Skin epidermis (tissue), 12 donors: ENCODE measurements around the gene NGB.
"Not testable (repeated sequence)": the region's sequence is repeated elsewhere in the genome, so short reads cannot be mapped to it uniquely, and the experiment has no call there.

Experiments used
- H3K27ac ChIP-seq, 21 experiments: fragments of 200-600 bp; sonication (generic) in 11 of 21; one replicate each; pipeline ENCODE4 v1.5.0; 2020; ENCODE audit warnings: mild to moderate bottlenecking in 3 of 21, inconsistent platforms in 2 of 21, moderate library complexity in 2 of 21
- H3K4me3 ChIP-seq, 7 experiments: fragments of 200-600 bp; sonication (generic) in 2 of 7; one replicate each; pipeline ENCODE4 v1.5.0; 2020; ENCODE audit warnings: inconsistent platforms in 2 of 7, mild to moderate bottlenecking in 2 of 7, moderate library complexity in 1 of 7

The NGB gene

DNA sequence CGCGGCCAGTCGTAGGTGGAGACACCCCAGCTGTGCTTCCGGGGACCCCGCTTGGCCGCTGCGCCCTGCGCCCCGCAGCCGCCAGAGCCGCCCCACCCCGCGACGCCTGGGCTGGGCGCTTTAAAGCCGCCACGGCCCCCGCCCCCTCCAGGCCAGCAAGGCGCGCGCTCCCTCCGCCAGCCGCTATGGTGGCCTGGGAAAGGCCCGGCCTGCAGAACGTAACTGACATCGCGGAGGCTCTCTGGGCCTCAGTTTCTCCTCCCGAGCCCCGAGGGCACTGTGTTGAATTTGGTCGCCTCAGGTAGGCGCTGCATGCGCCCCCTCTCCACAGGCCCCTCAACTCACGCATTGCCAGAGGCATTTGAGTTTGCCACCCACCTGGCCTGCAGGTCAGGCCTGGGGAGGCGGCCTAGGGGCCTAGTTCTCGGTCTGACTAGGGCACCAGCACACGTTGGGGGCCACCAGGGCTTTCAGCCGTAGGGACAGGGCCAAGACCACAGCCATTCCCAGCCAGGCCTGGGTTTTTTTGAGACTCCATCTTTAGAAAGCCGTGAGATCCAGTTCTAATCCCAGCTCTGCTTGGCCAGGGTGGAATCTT is at the start of gene NGB:
NGB (minus strand) TSS at position 94 of the 598 bp plus-strand sequence. CDS start 269 bp downstream, outside the sequence.
- peak within 1 kb of the TSS in 2 of 7 experiments; percentile 19 to 21 for H3K4me3 ChIP-seq
- H3K27ac ChIP-seq = no peak within 1 kb of the TSS

DNA sequence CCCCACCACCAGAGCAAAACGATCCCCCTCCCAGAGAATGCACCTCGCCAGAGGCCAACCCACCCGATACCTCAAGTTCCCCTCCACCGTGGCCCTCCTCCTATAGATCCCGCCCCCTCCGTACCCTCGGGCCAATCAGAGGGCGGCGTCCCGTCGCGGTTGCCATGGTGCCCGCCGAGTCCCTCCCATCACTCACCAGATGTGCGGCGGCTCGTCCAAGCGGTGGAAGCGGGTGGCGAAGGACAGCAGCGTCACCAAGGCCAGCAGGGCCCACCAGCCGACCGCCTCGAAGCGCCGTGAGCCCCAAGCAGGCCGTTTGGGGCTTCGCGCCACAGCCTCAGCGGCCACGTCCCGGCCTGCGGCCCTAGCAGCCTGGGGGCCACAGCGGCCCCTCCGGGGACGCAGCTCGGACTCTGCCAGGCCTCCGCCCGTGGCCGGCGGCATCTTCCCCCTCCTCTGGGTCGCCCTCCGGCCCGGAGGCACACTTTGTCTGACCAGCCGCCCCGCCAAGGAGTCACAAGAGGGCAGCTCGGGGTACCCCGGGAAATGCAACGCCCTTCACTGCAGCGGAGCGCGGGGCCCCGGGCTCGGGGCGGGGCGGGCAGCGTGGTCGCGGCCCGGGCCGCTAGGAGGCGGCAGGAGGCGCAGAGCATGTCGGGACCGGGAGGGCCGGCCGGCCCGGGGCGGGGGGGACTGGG is 49.4 kb upstream of the NGB start, which contains the start of gene POMT2:
POMT2 (minus strand) TSS at position 646 of the 698 bp plus-strand sequence; CDS start at position 444, 202 bp downstream.
- Histone ChIP-seq H3K4me3 (peak within 1 kb of the TSS; percentile 86 to 100 (median 92)), H3K27ac (peak within 1 kb of the TSS; percentile 85 to 99 (median 96))

- H3K27ac ChIP-seq = peak overlapping the region in 5 of 21 experiments; percentile 3 to 97 (median 92)
Measured at GRCh38 chr14:77319422-77319821, 48.4 kb upstream of the NGB start.

DNA sequence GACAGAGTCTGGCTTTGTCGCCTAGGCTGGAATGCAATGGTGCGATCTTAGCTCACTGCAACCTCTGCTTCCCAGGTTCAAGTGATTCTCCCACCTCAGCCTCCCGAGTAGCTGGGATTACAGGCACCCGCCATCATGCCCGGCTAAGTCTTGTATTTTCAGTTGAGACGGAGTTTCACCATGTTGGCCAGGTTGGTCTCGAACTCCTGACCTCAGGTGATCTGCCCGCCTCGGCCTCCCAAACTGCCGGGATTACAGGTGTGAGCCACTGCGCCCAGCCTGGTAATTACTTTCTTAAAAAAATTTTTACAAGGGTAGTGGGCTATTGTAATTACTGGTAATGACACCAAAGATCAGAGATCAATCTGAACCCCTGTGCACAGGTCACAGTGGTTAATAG is 47.8 kb upstream of the NGB start:
- not testable (repeated sequence) for H3K4me3 ChIP-seq, H3K27ac ChIP-seq

More at GRCh38 chr14:77319422-77319821, 48.4 kb upstream of the NGB start:
- H3K4me3 ChIP-seq = no peak overlapping the region

DNA sequence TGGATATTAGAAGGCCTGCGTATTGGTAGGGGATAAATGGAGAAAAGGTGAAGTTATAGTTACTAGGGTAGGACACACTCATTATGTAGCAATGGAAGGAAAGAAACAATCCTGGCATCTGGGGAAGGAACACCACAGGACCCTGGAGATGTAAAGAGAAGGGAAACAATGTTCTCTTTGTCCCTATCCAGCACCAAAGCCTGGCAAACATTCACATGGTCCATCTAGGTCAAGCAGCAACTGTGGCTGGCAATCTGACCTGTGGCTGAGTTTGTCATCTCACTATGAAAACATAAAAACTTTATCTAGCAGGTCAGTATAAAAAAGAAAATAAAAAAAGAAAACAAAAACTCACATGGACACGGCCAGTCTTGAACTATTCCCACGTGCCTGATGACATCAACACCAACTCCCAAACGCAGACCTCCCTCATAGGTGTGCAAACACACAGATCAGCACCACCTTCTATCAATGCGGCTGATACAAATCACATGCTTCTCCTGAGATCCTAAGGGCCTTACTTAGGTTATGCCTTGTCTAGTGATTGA is 47.1 kb upstream of the NGB start:
- no peak overlapping the region for H3K4me3 ChIP-seq
- peak overlapping the region in 1 of 21 experiments; percentile 55 for H3K27ac ChIP-seq

GRCh38 chr14:77316872-77317301 is 45.9 kb upstream of the NGB start:
- Histone ChIP-seq H3K4me3 (no peak overlapping the region), H3K27ac (peak overlapping the region in 4 of 21 experiments; percentile 16 to 56 (median 38))

DNA sequence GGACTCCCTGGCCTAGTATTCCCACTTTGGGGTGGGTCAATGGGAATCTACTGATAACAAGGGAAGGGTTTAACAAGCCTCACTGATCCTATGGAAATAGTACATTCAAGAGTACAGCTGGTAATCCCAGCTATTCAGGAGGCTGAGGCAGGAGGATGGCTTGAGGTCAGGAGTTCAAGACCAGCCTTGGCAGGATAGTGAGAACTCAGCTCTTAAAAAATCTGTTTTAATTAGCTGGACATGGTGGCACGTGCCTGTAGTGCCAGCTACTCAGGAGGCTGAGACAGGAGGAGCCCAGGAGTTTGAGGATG is 45.1 kb upstream of the NGB start:
- Histone ChIP-seq H3K4me3 (no peak overlapping the region), H3K27ac (peak overlapping the region in 5 of 21 experiments; percentile 1 to 63 (median 55))

DNA sequence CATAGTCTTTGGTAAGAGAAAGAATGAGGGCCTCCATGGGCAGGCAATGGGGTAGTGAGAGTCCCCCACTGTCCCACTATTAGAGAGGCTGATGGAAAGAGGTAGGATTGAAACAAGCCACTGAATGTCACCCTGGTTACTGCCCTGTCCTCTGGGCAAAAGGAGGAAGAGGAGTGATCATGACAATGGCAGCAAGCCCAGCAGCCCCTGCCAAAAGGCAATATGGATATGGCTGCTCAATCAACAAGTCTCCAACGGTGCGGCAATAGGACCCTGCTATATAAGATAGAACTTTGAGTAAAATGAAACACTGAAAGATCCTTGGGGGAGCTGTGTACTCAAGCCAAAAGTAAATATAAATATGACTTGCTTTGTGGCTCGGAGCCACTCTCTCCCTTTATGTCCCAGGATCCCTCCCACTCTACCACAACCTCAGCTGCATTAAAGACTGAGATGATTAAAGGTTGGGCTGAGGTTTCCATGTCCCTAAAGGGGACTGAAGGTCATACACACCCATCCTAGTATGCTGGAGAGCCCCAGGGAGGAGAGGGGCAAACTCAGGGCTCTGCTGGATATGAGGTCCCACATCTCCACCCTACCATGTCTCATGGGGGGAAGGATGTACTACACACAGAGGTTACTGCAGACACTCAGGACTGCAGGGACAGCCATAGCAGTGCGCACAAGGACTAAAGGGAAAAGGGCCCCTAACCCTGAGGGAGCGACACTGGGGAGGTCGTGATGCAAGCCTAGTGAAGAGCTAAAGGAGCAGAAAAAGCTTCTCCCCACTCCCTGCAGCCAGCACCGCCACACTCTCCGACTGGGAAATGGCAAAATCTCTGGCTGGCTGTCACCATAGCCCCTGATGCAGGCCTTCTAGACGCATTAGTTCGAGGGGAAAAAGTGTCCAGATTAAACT is 43.8 kb upstream of the NGB start:
- no peak overlapping the region for H3K4me3 ChIP-seq
- H3K27ac ChIP-seq = peak overlapping the region in 15 of 21 experiments; percentile 18 to 80 (median 60)

DNA sequence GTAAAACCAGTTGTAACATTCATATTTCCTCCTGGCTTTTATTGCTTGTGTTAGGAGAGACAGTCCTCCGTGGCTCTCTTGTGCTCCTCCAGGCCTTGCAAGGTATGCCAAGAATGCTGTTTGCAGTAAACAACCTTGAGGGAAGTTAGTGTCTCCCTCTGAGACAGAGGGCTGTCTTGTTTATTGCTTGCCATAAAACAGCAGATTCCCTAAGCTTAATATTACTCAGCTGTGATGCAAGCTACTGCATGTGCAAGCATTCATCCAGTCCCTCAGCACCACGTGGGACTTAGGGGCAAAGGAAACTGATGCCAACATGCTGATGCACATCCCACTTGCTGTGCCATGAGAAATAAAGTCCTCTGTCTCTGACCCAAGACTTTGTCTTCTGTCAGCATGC is 43.0 kb upstream of the NGB start:
- Histone ChIP-seq H3K4me3 (no peak overlapping the region), H3K27ac (peak overlapping the region in 17 of 21 experiments; percentile 21 to 80 (median 60))

GRCh38 chr14:77313371-77313770 is 42.4 kb upstream of the NGB start:
- no peak overlapping the region for H3K4me3 ChIP-seq
- H3K27ac ChIP-seq = peak overlapping the region in 18 of 21 experiments; percentile 21 to 80 (median 60)

- peak overlapping the region in 1 of 21 experiments; percentile 8 for H3K27ac ChIP-seq
- no peak overlapping the region for H3K4me3 ChIP-seq
Measured at GRCh38 chr14:77311217-77311616, 40.2 kb upstream of the NGB start.

DNA sequence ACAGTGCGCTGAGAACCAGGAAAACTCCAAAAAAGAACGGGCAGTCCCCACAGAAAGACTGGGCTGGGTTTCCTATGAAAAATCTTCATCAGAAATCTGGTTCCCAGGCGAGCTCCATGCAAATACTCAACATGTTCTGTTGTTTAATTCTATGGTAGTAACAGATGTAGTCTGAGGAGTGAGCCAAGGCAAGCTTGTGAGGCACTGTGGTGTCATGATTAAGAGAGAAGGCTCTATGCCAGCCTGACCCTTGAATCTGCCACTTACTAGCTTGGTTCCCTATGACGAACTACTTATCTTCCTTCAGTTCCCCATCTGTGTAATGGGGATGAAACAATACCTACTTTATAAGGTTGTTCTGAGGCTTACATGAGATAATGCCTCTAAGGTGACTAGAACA is 39.0 kb upstream of the NGB start:
- Histone ChIP-seq H3K4me3 (no peak overlapping the region), H3K27ac (no peak overlapping the region)

- no peak overlapping the region for H3K27ac ChIP-seq
- no peak overlapping the region for H3K4me3 ChIP-seq
Measured at GRCh38 chr14:77309131-77309530, 38.1 kb upstream of the NGB start.

- peak overlapping the region in 16 of 21 experiments; percentile 12 to 72 (median 44) for H3K27ac ChIP-seq
- H3K4me3 ChIP-seq = no peak overlapping the region
Measured at GRCh38 chr14:77306851-77307496, 36.0 kb upstream of the NGB start.

- Histone ChIP-seq H3K27ac (peak overlapping the region in 15 of 21 experiments; percentile 1 to 72 (median 46)), H3K4me3 (no peak overlapping the region)
Measured at GRCh38 chr14:77306416-77306815, 35.4 kb upstream of the NGB start.

- peak overlapping the region in 5 of 21 experiments; percentile 1 to 68 (median 41) for H3K27ac ChIP-seq
- no peak overlapping the region for H3K4me3 ChIP-seq
Measured at GRCh38 chr14:77305696-77306095, 34.7 kb upstream of the NGB start.

DNA sequence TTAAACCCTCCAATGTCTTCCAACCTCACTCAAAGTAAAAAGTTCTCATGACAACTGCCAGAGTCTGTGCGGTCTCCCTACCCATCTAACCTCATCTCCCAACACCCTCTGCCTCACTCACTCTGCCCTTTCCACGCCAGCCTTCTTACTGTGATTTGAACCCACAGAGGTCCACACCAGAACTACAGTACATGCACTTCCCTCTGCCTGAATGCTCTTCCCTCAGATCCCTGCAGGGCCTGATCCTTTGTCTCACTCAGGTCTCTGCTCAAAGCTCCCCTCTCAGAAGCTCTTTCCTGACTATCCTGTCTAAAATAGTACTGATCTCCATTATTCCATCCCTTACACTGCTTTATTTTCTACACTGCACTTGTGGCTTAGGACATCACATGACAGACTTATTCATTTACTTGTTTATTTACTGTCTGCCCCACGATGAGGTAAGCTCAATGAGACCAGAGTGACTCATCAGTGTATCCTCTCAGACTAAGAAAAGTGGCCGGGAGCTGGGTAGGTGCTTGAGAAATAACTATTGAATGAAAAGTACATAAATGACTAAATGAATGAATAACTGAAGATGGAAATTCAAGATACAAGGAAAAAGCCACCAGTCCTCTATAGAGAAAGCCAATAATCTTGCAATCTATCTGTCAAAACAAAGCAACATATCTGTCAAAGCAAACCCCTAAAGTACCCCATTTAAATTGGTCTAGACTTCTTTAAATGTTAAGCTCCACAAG is 32.6 kb upstream of the NGB start:
- Histone ChIP-seq H3K4me3 (no peak overlapping the region), H3K27ac (peak overlapping the region in 13 of 21 experiments; percentile 25 to 80 (median 56))

DNA sequence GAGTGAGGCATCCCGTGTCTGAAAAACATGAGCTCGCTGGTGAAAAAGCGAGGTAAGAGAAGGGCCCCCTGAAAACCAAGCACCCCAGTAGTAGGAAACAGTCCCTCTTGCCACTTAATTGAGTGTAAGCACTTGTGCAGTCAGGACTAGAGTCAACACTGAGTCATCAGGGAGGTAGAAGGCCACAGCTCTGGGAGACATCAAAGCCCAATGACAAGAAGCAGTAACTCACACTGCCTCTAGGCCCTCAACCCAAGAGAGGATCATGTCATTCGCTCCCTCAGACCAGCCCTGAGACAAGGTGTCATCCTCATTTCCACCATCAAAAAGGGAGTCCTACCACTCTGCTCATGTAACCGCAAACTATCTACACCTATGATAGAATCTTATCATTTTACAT is 31.9 kb upstream of the NGB start:
- Histone ChIP-seq H3K27ac (peak overlapping the region in 12 of 21 experiments; percentile 25 to 80 (median 53)), H3K4me3 (no peak overlapping the region)
